Activated naive CD4-positive, alpha-beta T cell treated with anti-CD3 and anti-CD28 coated beads, Interleukin-2, amount 50 U/mL, for 16 hours (primary cell): ENCODE data around the gene GTF2A1.

Source experiments
- DNase-seq: peaks from one replicate; pipeline ENCODE4 v3.0.0-alpha.2; 2020

GTF2A1 gene

GRCh38 chr14:81129242-81129641 is 91.5 kb downstream of the GTF2A1 start:
- no peak for DNase-seq

- DNase-seq = no peak
These were observed 93.0 kb downstream of the GTF2A1 start for GRCh38 chr14:81127785-81128184.

- DNase-seq = no peak
These were observed 95.2 kb downstream of the GTF2A1 start for GRCh38 chr14:81125536-81125935.
